MCF 10A (cell line): ENCODE measurements around the gene TGFB2. TPM values are rescaled to one million over a fixed set of nuclear protein-coding genes. Genes with fewer than 3 reads are reported as not detected.

ENCODE experiments used
- BruUV-seq: library from RNA; stranded (reverse); fragments of 400-500 nt; replicated peaks from 2 replicates; lab custom pipeline; 2021; lab: Mats Ljungman, UMichigan
- CTCF ChIA-PET: fragments of 300-600 bp; sonication (Branson Sonifier 250); formaldehyde crosslinking; extraction: SDS; loops from one replicate; lab custom pipeline; 2021; ENCODE audit warnings: antibody characterized with exemption, inconsistent platforms; lab: Yijun Ruan, JAX
- POLR2A ChIA-PET: fragments of 300-600, 350-650 bp; sonication (Branson Sonifier 250); formaldehyde crosslinking; extraction: SDS; loops from one replicate; lab custom pipeline; 2020; ENCODE audit warnings: antibody characterized with exemption, inconsistent platforms; lab: Yijun Ruan, JAX
- DNase-seq: peaks from one replicate; pipeline ENCODE4 v3.0.0-alpha.2; 2018; ENCODE audit not compliant: unreplicated experiment
- H3K27ac Mint-ChIP-seq: one replicate; pipeline ENCODE4 v1.8.0; 2022; ENCODE audit warnings: mild to moderate bottlenecking, low read depth, mixed read lengths; ENCODE audit not compliant: unreplicated experiment
- H3K27me3 Mint-ChIP-seq: one replicate; pipeline ENCODE4 v1.8.0; 2022; ENCODE audit warnings: mixed read lengths; ENCODE audit not compliant: insufficient read depth, unreplicated experiment
- H3K36me3 Mint-ChIP-seq: one replicate; pipeline ENCODE4 v1.8.0; 2022; ENCODE audit warnings: mild to moderate bottlenecking, moderate library complexity, mixed read lengths; ENCODE audit not compliant: insufficient read depth, unreplicated experiment
- H3K4me1 Mint-ChIP-seq: one replicate; pipeline ENCODE4 v1.8.0; 2022; ENCODE audit warnings: mixed read lengths; ENCODE audit not compliant: insufficient read depth, unreplicated experiment
- H3K4me3 Mint-ChIP-seq: one replicate; pipeline ENCODE4 v1.8.0; 2022; ENCODE audit warnings: mild to moderate bottlenecking, moderate library complexity, mixed read lengths; ENCODE audit not compliant: unreplicated experiment
- H3K9me3 Mint-ChIP-seq: one replicate; pipeline ENCODE4 v1.8.0; 2022; ENCODE audit warnings: mixed read lengths; ENCODE audit not compliant: unreplicated experiment
- intact Hi-C: fragments of 100-400 bp; cut with micrococcal nuclease; formaldehyde crosslinking; loops from 2 replicates; pipeline ENCODE4 v1.14.1; 2022
- total RNA-seq: library from RNA; stranded (reverse); gene quantifications from 2 replicates; pipeline ENCODE4 v1.2.3, GENCODE V29; 2022
- TF ChIP-seq, protein P1 (sequence below): fragments of 200-600 bp; IDR thresholded peaks from one replicate; pipeline ENCODE4 v1.8.0; 2022; ENCODE audit warnings: antibody characterized with exemption, mild to moderate bottlenecking; ENCODE audit not compliant: unreplicated experiment

Gene TGFB2
- total RNA-seq, 1 experiment from 2014 or later = 6.3 TPM

DNA sequence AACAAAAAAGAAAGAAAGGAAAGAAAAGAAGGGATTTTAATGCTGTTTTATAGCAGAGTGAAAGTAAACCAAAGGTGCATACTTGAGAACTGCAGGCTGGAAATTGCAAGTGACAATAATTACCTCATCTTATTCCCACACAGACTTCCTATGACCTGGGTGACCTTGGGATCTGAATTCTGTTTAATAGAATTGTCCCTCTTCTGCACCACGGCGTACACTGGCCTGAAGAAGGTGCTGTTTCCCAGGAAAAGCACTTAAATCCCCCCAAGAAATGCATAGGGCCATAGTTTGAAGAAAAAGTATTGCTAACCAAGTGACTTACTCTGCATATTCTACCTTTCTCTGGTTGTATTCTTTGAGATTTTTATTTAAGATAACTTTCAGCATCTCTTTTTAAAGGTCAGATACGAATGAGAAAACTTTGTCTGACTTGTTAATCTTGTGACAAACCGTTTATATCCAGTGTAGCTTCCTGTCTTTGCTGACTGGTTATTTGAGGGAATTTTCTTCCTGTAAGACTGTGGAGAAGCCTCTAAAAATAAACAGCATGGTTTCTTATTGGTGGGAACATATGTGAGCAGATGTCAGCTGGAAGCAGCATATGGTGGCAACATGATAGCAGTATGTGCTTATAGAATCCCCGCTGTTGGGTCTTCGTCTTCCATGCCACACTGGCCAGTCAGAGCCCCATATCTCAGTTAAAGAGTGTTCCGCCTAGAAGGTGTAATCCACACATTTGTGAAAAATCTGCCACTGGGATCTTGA lies 16.3 kb downstream of the TGFB2 start:
- no peaks in the 10 kb centered on the region for H3K27me3 Mint-ChIP-seq
- BruUV-seq = no TSS peak
- H3K9me3 Mint-ChIP-seq = no peaks in the 10 kb centered on the region
- intact Hi-C loops = loop anchor here (1.0 kb wide), 3 partner anchors 160 to 706 kb away; no protein-coding TSS in a partner anchor
- H3K36me3 Mint-ChIP-seq = no peaks in the 10 kb centered on the region
- H3K4me3 Mint-ChIP-seq = no peak overlapping the region
- peak; percentile 80 for DNase-seq
- no peaks in the 10 kb centered on the region for H3K4me1 Mint-ChIP-seq
- TF ChIP-seq, protein P1, sequence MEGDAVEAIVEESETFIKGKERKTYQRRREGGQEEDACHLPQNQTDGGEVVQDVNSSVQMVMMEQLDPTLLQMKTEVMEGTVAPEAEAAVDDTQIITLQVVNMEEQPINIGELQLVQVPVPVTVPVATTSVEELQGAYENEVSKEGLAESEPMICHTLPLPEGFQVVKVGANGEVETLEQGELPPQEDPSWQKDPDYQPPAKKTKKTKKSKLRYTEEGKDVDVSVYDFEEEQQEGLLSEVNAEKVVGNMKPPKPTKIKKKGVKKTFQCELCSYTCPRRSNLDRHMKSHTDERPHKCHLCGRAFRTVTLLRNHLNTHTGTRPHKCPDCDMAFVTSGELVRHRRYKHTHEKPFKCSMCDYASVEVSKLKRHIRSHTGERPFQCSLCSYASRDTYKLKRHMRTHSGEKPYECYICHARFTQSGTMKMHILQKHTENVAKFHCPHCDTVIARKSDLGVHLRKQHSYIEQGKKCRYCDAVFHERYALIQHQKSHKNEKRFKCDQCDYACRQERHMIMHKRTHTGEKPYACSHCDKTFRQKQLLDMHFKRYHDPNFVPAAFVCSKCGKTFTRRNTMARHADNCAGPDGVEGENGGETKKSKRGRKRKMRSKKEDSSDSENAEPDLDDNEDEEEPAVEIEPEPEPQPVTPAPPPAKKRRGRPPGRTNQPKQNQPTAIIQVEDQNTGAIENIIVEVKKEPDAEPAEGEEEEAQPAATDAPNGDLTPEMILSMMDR = peak; percentile 68
- no peak overlapping the region for H3K27ac Mint-ChIP-seq
- POLR2A ChIA-PET = interaction anchor here (0.6 kb wide), 1 partner anchor 65 kb away, joined by 4 read pairs; no protein-coding TSS in a partner anchor
- CTCF ChIA-PET = interaction anchor here (0.6 to 0.7 kb wide), 4 partner anchors 40 to 1204 kb away, joined by 3 to 4 read pairs (median 3); no protein-coding TSS in a partner anchor

DNA sequence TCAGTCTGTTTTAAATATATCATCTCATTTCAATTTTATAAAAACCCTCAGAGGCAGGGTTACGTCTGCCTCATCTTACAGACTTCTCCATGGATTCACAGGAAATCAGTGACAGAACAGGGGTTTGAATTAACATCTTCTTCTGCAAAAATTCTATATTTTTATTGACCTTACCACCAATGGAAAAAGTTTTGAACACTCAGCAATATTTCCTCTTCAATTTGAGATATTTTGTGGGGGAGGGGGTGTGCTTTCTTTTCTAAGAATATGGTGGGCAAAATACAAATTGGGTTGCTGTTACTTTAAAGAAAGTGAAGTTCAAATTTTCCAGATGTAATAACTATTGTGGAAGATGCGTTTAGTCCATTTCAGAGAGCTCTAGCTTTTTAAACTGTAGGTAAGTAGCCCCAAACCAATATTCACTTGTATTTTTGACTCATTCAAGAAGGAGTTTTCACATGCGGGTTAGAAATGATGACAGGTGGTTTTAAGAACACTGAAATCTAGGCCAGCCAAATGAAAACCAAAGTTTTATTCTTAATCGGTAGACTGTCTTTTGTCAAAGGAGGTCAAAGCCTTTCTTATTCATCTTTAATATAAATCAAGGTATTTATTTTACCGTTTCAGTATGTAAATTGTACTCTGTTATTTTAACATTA lies 17.4 kb downstream of the TGFB2 start:
- no TSS peak for BruUV-seq
- DNase-seq = no peak
- CTCF ChIA-PET = interaction anchor here (0.6 to 2.5 kb wide), 3 partner anchors 8 to 704 kb away, joined by 3 to 7 read pairs (median 7); no protein-coding TSS in a partner anchor
- intact Hi-C loops = no loop called here
- H3K36me3 Mint-ChIP-seq = no peaks in the 10 kb centered on the region
- H3K27me3 Mint-ChIP-seq = no peaks in the 10 kb centered on the region
- POLR2A ChIA-PET = no interaction called here
- H3K27ac Mint-ChIP-seq = no peak overlapping the region
- H3K4me3 Mint-ChIP-seq = no peak overlapping the region
- H3K9me3 Mint-ChIP-seq = no peaks in the 10 kb centered on the region
- TF ChIP-seq, protein P1 = no peak
- no peaks in the 10 kb centered on the region for H3K4me1 Mint-ChIP-seq

DNA sequence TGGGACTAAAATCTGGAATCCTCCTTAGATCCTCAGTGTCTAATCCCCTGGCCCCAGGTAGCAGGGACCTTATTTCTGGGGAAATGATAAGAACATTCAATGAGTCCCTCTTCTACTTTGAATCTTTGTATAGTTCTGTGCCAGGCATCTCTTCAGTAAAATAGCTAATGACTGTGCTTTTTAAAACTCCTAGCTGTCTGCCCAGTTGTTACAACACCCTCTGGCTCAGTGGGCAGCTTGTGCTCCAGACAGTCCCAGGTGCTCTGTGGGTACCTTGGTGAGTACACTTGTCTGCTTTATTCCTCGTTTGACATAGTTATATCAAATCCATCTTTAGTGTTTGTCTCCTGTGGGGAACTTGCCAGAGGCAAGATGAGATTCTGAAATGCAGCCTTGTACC lies 18.0 kb downstream of the TGFB2 start:
- BruUV-seq = no TSS peak
- Mint-ChIP-seq H3K36me3 (no peaks in the 10 kb centered on the region), H3K9me3 (no peaks in the 10 kb centered on the region), H3K27me3 (no peaks in the 10 kb centered on the region), H3K27ac (no peak overlapping the region), H3K4me3 (no peak overlapping the region), H3K4me1 (no peaks in the 10 kb centered on the region)
- TF ChIP-seq, protein P1 = no peak
- intact Hi-C loops = no loop called here
- ChIA-PET POLR2A (no interaction called here), CTCF (interaction anchor here (0.6 to 2.5 kb wide), 4 partner anchors 9 to 704 kb away, joined by 3 to 7 read pairs (median 5); no protein-coding TSS in a partner anchor)
- no peak for DNase-seq
